PC-9 (cell line): ENCODE results near the gene SH3GL3. TPM values are rescaled to one million over a fixed set of nuclear protein-coding genes. Genes with fewer than 3 reads are reported as not detected.

Source experiments
- BruUV-seq: library from RNA; stranded (reverse); fragments of 400-500 nt; replicated peaks from 2 replicates; lab custom pipeline; 2021; lab: Mats Ljungman, UMichigan
- CTCF ChIA-PET: fragments of 300-600 bp; sonication (Branson Sonifier 250); formaldehyde crosslinking; loops from one replicate; lab custom pipeline; 2022; ENCODE audit warnings: antibody characterized with exemption; lab: Charles Lee
- POLR2A ChIA-PET: fragments of 300-600 bp; sonication (Branson Sonifier 250); formaldehyde crosslinking; loops from one replicate; lab custom pipeline; 2022; ENCODE audit warnings: antibody characterized with exemption; ENCODE audit not compliant: unreplicated experiment; lab: Charles Lee
- DNase-seq, 2 experiments: peaks; one replicate each; pipeline versions ENCODE4 v3.0.0 to v3.0.0-alpha.2; 2015 to 2022; ENCODE audit warnings: mixed read lengths in 1 of 2
- H2AFZ ChIP-seq: fragments of 200-600 bp; sonication (generic); 2 replicates; pipeline ENCODE4 v1.8.1; 2017; ENCODE audit warnings: antibody characterized with exemption
- H3F3A ChIP-seq: fragments of 200-600 bp; sonication (generic); 2 replicates; pipeline ENCODE4 v1.8.1; 2017; ENCODE audit warnings: antibody characterized with exemption, mild to moderate bottlenecking, low read depth; ENCODE audit not compliant: insufficient read depth
- H3K27ac ChIP-seq: fragments of 200-600 bp; sonication (generic); 2 replicates; pipeline ENCODE4 v1.6.1; 2016; ENCODE audit warnings: mixed run types
- H3K27me3 ChIP-seq: fragments of 200-600 bp; sonication (generic); 2 replicates; pipeline ENCODE4 v1.6.1; 2016; ENCODE audit warnings: low read depth, mixed run types; ENCODE audit not compliant: insufficient read depth
- H3K36me3 ChIP-seq: fragments of 200-600 bp; sonication (generic); 2 replicates; pipeline ENCODE4 v1.6.1; 2016; ENCODE audit warnings: low read depth, mixed run types
- H3K4me1 ChIP-seq: fragments of 200-600 bp; sonication (generic); replicated peaks from 2 replicates; pipeline ENCODE4 v1.6.1; 2016; ENCODE audit warnings: mixed run types; ENCODE audit not compliant: insufficient read depth
- H3K4me2 ChIP-seq: fragments of 200-600 bp; sonication (generic); 2 replicates; pipeline ENCODE4 v1.6.1; 2017; ENCODE audit warnings: mixed run types
- H3K4me3 ChIP-seq: fragments of 200-600 bp; sonication (generic); 2 replicates; pipeline ENCODE4 v1.6.1; 2016; ENCODE audit warnings: mixed run types
- H3K79me2 ChIP-seq: fragments of 200-600 bp; sonication (generic); 2 replicates; pipeline ENCODE4 v1.6.1; 2017; ENCODE audit warnings: low read depth, mixed run types
- H3K9me2 ChIP-seq: fragments of 200-600 bp; sonication (generic); 2 replicates; pipeline ENCODE4 v1.8.1; 2017; ENCODE audit warnings: mild to moderate bottlenecking; ENCODE audit not compliant: insufficient read depth
- H3K9me3 ChIP-seq: fragments of 200-600 bp; sonication (generic); 2 replicates; pipeline ENCODE4 v1.8.1; 2016; ENCODE audit warnings: low read depth; ENCODE audit not compliant: insufficient read depth
- H4K20me1 ChIP-seq: fragments of 200-600 bp; sonication (generic); 2 replicates; pipeline ENCODE4 v1.8.1; 2017; ENCODE audit not compliant: insufficient read depth
- CTCF ChIP-seq: fragments of 200-600 bp; sonication (generic); conservative IDR thresholded peaks from 2 replicates; pipeline ENCODE4 v1.6.1; 2017; ENCODE audit warnings: mixed run types, antibody characterized with exemption, mild to moderate bottlenecking, moderate library complexity
- EZH2 ChIP-seq: fragments of 200-600 bp; sonication (generic); IDR thresholded peaks from 2 replicates; pipeline ENCODE4 v1.8.0; 2017; ENCODE audit warnings: antibody characterized with exemption, low read depth
- intact Hi-C: fragments of 100-400 bp; cut with micrococcal nuclease; formaldehyde crosslinking; loops from one replicate; pipeline ENCODE4 v1.10.0; 2022; ENCODE audit not compliant: unreplicated experiment
- total RNA-seq: library from RNA; stranded (reverse); gene quantifications from 2 replicates; pipeline ENCODE4 v1.2.3, GENCODE V29; 2021

Gene SH3GL3
- total RNA-seq, 1 experiment from 2014 or later = 0.22 TPM

- Histone ChIP-seq H2AFZ (no peak overlapping the region), H3K27ac (no peak overlapping the region), H3K9me3 (no peaks in the 10 kb centered on the region), H3K27me3 (no peaks in the 10 kb centered on the region), H3F3A (no peaks in the 10 kb centered on the region), H3K4me2 (no peak overlapping the region), H4K20me1 (no peaks in the 10 kb centered on the region), H3K9me2 (no peaks in the 10 kb centered on the region), H3K79me2 (no peaks in the 10 kb centered on the region), H3K4me1 (no peaks in the 10 kb centered on the region), H3K36me3 (no peaks in the 10 kb centered on the region), H3K4me3 (no peak overlapping the region)
- TF ChIP-seq EZH2 = no peak
- ChIA-PET CTCF (no interaction called here), POLR2A (no interaction called here)
- intact Hi-C loops = no loop called here
- DNase-seq = no peak
- BruUV-seq = no TSS peak
Measured at GRCh38 chr15:83581381-83581780, 134.2 kb downstream of the SH3GL3 start.

- POLR2A ChIA-PET = no interaction called here
- Histone ChIP-seq H3K36me3 (no peaks in the 10 kb centered on the region), H3K4me3 (no peak overlapping the region), H3K4me1 (no peaks in the 10 kb centered on the region), H3K27ac (no peak overlapping the region), H4K20me1 (no peaks in the 10 kb centered on the region), H3K9me2 (no peaks in the 10 kb centered on the region), H3K4me2 (no peak overlapping the region), H3K79me2 (no peaks in the 10 kb centered on the region), H3F3A (no peaks in the 10 kb centered on the region), H3K27me3 (no peaks in the 10 kb centered on the region), H2AFZ (no peak overlapping the region), H3K9me3 (no peaks in the 10 kb centered on the region)
- intact Hi-C loops = no loop called here
- CTCF ChIA-PET = no interaction called here
- BruUV-seq = no TSS peak
- no peak for DNase-seq
- TF ChIP-seq CTCF (no peak), EZH2 (no peak)
Measured at GRCh38 chr15:83582381-83582780, 135.2 kb downstream of the SH3GL3 start.

GRCh38 chr15:83585601-83586335 is 138.6 kb downstream of the SH3GL3 start:
- Histone ChIP-seq H3F3A (no peaks in the 10 kb centered on the region), H3K9me2 (no peaks in the 10 kb centered on the region), H3K27ac (no peak overlapping the region), H3K4me2 (no peak overlapping the region), H3K9me3 (no peaks in the 10 kb centered on the region), H3K36me3 (no peaks in the 10 kb centered on the region), H4K20me1 (no peaks in the 10 kb centered on the region), H2AFZ (no peak overlapping the region), H3K4me1 (no peaks in the 10 kb centered on the region), H3K79me2 (no peaks in the 10 kb centered on the region), H3K27me3 (no peaks in the 10 kb centered on the region), H3K4me3 (no peak overlapping the region)
- intact Hi-C loops = no loop called here
- BruUV-seq = no TSS peak
- no peak for DNase-seq
- TF ChIP-seq CTCF (no peak), EZH2 (no peak)
- CTCF ChIA-PET = interaction anchor here (0.6 kb wide), 1 partner anchor 96 kb away, joined by 3 read pairs; no protein-coding TSS in a partner anchor
- POLR2A ChIA-PET = no interaction called here

- no peaks in the 10 kb centered on the region for H3K36me3 ChIP-seq
- TF ChIP-seq CTCF (no peak), EZH2 (no peak)
- CTCF ChIA-PET = no interaction called here
- POLR2A ChIA-PET = no interaction called here
- no peak overlapping the region for H2AFZ ChIP-seq
- BruUV-seq = no TSS peak
- no peaks in the 10 kb centered on the region for H3K9me2 ChIP-seq
- H3F3A ChIP-seq = no peaks in the 10 kb centered on the region
- no peaks in the 10 kb centered on the region for H3K9me3 ChIP-seq
- intact Hi-C loops = no loop called here
- H4K20me1 ChIP-seq = no peaks in the 10 kb centered on the region
- no peak overlapping the region for H3K4me3 ChIP-seq
- no peaks in the 10 kb centered on the region for H3K27me3 ChIP-seq
- no peaks in the 10 kb centered on the region for H3K79me2 ChIP-seq
- no peaks in the 10 kb centered on the region for H3K4me1 ChIP-seq
- no peak overlapping the region for H3K27ac ChIP-seq
- DNase-seq = no peak
- H3K4me2 ChIP-seq = no peak overlapping the region
Measured at GRCh38 chr15:83587091-83587490, 139.9 kb downstream of the SH3GL3 start.
